Keratinocyte (primary cell): ENCODE measurements around the gene TAS1R2.

Source experiments
- EZH2 ChIP-seq: IDR thresholded peaks from one replicate; pipeline ENCODE4 v1.6.1; 2012; ENCODE audit warnings: inconsistent platforms, mild to moderate bottlenecking, low read length, moderate library complexity
- TF ChIP-seq, protein P1 (sequence below), 3 experiments: IDR thresholded peaks in 1 of 3; conservative IDR thresholded peaks in 1 of 3; optimal IDR thresholded peaks in 1 of 3; 2 replicates in 2 of 3; 3 replicates in 1 of 3; pipeline versions ENCODE3 to v1.5.1; 2011; ENCODE audit warnings: low read length in 3 of 3, mild to moderate bottlenecking in 3 of 3, moderate library complexity in 2 of 3, control low read depth in 1 of 3, inconsistent platforms in 1 of 3; ENCODE audit not compliant: insufficient read depth in 2 of 3; ENCODE audit errors: extremely low read depth in 1 of 3

DNA sequence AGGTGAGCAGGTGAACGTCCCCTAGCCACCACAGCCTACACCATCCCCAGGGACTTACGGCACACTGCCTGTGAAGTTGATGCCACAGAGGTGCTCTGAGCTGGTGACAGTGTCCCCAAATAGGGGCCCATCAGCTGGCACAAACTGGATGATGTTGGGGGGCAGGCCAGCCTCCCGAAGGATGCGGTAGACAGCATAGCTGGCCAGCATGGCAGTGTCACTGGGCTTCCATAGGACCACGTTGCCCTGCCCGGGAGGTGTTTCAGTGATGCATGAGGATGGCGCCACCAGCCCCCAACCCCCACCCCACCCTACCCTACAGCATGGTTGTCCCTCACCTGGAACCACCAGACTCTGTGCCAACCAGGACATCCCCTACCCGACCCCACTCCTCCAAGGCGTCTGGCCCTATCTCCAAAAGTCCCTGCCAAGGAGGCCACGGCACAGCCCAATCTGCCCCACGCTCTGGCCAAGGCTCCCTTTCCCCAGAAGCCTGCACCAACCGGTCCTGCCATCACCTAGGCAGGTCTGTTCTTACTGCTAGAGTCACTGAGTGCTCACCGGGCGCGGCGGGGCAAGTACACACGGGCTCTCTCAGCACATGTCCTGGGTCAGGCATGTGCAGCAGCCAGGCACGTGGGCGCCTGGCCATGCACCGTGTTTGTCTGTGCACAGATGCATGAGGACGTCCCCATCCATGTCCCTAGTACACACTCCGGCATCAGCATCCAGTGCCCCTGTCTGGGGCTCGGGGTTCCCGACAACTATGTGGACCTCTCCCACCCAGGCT lies 22.4 kb upstream of the TAS1R2 start:
- TF ChIP-seq, protein P1, sequence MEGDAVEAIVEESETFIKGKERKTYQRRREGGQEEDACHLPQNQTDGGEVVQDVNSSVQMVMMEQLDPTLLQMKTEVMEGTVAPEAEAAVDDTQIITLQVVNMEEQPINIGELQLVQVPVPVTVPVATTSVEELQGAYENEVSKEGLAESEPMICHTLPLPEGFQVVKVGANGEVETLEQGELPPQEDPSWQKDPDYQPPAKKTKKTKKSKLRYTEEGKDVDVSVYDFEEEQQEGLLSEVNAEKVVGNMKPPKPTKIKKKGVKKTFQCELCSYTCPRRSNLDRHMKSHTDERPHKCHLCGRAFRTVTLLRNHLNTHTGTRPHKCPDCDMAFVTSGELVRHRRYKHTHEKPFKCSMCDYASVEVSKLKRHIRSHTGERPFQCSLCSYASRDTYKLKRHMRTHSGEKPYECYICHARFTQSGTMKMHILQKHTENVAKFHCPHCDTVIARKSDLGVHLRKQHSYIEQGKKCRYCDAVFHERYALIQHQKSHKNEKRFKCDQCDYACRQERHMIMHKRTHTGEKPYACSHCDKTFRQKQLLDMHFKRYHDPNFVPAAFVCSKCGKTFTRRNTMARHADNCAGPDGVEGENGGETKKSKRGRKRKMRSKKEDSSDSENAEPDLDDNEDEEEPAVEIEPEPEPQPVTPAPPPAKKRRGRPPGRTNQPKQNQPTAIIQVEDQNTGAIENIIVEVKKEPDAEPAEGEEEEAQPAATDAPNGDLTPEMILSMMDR (optimal IDR thresholded peaks at IDR 0.05 in 1 of 3, IDR thresholded peaks at IDR 0.05 in 1 of 3, conservative IDR thresholded peaks at IDR 0.05 in 1 of 3; ENCODE audit: extremely low read depth in 1 of 3, insufficient read depth in 2 of 3, low read length in 3 of 3), result no peak
- TF ChIP-seq EZH2, result no peak
